A549 treated with AZD9567 at 1 μM for 4 hours (cell line): ENCODE measurements around the gene SIN3B. TPM values are rescaled to one million over a fixed set of nuclear protein-coding genes. Genes with fewer than 3 reads are reported as not detected.

Experiments used
- total RNA-seq: library from RNA; stranded (reverse); fragments of 200-300 nt; extraction: Qiagen RNA extraction; gene quantifications from 5 replicates; pipeline ENCODE4 v1.2.3, GENCODE V29; 2022; ENCODE audit not compliant: insufficient read depth

SIN3B gene
- total RNA-seq = 19.0 to 25.7 TPM (median 22.4 TPM) in 5 replicates

GRCh38 chr19:16829010-16829821 is at the start of gene SIN3B:
SIN3B (plus strand) TSS chr19:16829398; CDS start chr19:16829421, 23 bp downstream.

GRCh38 chr19:16888629-16889365 is 59.6 kb downstream of the SIN3B start, which contains the start of gene F2RL3:
F2RL3 (plus strand) TSS chr19:16888999; CDS start chr19:16889190, 191 bp downstream.

Other genes starting within 250 kb of the SIN3B start
- gene MED26, start 201.2 kb upstream of the SIN3B start, total RNA-seq = 5.1 to 6.3 TPM (median 6.1 TPM) in 5 replicates
- 55.0 to 73.9 TPM (median 68.8 TPM) in 5 replicates for gene SMIM7, start 169.3 kb upstream of the SIN3B start, total RNA-seq
- gene TMEM38A, start 168.3 kb upstream of the SIN3B start, total RNA-seq = 0.74 to 1.4 TPM (median 1.1 TPM) in 5 replicates
- gene NWD1, start 109.6 kb upstream of the SIN3B start, total RNA-seq = not detected in 5 replicates
- gene F2RL3, start 59.6 kb downstream of the SIN3B start, total RNA-seq = not detected in 5 replicates
- 0.01 to 0.15 TPM (median 0.05 TPM) in 4 of 5 replicates, not detected in the other for gene CPAMD8, start 197.4 kb downstream of the SIN3B start, total RNA-seq
- gene HAUS8, start 246.1 kb downstream of the SIN3B start, total RNA-seq = 13.9 to 17.0 TPM (median 16.7 TPM) in 5 replicates
- gene MYO9B, start 246.4 kb downstream of the SIN3B start, total RNA-seq = 28.5 to 34.4 TPM (median 32.3 TPM) in 5 replicates